HG02588 (cell line): ENCODE data around the gene BCLAF3.

ENCODE experiments used
- ATAC-seq: cut with Tn5 transposase; IDR thresholded peaks from one replicate; pipeline ENCODE4 v1.9.1; 2021; ENCODE audit warnings: mild to moderate bottlenecking, moderate library complexity; ENCODE audit not compliant: unreplicated experiment

The BCLAF3 gene

DNA sequence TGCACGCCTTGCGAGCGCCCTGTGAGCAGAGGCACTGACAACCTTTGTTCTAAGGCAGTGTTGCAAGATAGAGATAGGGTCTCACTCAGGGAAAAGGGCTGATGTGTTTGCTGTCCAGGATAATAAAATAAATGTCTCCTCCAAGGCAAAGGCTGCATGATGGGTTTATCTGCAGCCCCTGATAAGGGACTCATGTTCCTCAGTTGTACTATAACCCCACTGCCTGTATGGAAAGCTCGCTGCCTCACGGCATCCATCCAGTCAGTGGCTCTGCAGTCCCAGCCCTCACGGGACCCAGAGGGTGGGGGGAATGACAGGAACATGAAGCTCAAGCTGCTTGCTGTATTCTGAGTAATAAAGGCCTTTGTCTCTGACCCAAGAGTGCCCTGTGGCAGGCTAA lies 22.6 kb downstream of the BCLAF3 start:
- ATAC-seq = no peak

DNA sequence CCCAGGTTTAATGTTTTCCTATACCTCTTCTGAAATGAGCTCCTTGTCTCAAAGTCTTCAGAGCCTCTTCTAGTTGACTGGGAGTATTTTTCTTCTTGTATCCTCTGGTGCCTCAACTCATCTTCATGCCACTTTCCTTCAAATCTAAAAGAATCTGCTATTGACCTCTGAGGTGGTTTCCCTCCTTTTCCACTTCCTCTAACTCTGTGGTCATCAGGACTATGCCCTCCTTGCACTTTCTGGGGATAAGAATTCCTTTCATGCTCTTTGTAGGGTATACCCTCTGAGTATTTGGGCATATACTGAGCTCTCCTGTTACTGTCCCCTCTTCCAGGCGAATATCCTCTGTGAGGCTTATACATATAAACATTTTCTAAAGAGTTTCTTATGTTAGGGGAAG lies 24.8 kb downstream of the BCLAF3 start:
- ATAC-seq = no peak

GRCh38 chrX:19964017-19964710 lies 26.7 kb downstream of the BCLAF3 start:
- ATAC-seq = no peak

DNA sequence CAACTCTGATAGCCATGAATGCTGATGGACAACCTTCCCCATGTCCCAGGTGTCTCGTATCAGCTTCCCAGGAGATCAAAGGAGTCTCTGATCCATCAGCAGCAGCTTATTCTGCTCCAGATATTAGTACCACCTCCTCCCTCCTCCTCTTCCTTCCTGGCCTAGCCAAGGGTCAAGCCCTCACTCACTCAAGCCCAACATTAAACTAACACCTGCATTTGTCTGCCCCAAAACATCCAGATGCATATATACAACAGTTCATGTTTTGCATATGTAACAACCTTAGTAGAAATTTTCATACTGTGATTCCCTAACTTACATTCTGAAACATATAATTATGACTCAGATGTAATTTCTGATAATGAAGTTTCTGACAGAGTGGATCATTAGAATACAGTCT lies 29.9 kb downstream of the BCLAF3 start:
- no peak for ATAC-seq

GRCh38 chrX:19958552-19959486 lies 32.0 kb downstream of the BCLAF3 start:
- ATAC-seq = no peak

GRCh38 chrX:19956923-19957322 lies 33.9 kb downstream of the BCLAF3 start:
- ATAC-seq = no peak

DNA sequence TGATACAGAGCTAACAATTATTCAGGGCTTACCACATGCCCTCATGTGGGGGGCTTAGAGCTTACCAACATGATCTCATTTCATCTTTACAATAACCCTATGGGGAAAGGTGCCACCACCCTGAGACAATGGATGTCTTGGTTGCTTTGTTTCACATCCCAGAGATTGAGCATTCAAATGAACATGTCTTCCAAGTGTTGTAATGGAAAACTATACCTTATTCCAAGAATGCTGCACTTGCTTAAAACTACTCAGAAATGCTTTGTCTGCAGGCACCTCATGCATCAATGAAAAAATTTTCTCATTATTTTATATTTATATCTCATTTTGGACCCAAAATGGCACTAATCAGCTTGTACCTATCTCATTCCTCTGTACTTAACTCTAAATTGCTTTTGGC lies 34.6 kb downstream of the BCLAF3 start:
- ATAC-seq = no peak

DNA sequence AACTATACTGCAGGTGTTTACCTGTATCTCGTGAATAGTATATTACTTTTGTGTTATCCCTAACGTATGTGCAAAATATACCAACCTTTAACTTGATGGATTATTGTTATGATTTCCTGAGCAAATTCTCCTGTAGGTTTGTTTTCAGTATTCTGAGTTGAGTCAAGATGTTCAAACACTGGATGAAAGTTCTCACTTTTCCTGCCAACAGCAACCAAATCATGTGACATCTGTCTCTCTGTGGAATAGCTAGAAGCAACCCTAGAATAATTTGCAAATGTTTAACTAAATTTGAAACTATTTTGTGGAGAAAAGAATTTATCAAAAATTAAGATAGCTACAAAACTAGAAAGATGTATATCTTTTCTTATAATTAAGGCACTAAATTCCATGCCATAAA lies 35.6 kb downstream of the BCLAF3 start:
- ATAC-seq = no peak

- ATAC-seq = no peak
Measured at GRCh38 chrX:19954335-19955096, 36.3 kb downstream of the BCLAF3 start.

DNA sequence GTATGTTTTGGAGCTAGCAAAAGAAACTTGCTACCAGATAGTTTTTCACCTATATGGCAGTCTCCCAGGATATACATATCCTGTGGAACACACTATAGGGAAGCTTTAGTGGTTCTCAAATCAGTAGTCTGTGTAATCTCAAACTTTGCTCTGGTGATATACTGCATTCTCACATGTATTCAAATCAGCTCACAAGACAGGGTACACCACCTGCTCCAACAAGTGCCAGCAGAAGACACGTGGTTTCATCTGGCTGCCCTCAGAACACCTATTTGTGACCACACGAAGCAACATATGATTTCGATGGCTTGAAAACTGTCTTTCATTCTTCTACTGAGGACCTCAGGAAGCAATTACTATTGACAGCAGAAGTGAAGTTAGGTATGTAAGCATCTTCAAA lies 37.7 kb downstream of the BCLAF3 start:
- ATAC-seq = no peak

DNA sequence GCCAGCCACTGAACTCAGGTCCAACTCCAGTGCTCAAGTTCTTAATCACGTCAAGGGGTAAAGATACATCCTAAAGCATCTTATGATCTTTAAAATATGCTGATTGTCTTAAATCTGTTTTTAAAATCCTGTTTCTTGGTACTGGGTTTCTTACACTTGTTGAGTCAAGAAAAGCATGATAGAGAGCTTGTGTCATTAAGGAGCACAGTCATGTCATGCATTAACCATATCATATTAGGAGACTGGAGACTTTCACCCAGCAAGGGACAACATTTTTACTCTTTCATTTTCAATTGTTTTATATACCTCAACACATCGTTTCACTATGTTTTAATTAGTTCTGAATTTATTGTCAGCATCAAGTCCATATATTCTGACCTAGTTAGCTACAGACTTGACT lies 41.5 kb downstream of the BCLAF3 start:
- no peak for ATAC-seq

DNA sequence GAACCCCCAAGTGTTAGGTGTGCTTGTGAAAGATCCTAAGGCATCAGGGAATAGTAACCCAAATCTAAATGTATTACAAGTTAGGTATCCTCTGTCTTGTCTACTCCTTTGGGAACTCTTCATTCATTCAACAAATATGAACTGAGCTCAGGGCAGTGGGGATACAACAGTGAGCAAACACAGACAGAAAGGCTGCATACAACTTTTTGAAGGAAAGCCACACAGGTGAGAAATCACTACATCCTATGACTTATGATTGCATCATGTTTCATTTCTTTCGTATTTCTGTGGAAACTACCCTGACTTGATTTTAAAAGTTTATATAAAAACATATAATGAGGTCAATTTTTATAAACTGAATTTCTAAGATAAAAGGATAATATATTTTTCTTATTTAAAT lies 43.2 kb downstream of the BCLAF3 start:
- no peak for ATAC-seq
